MM.1S (cell line): ENCODE results near the gene IQCK.

Source experiments
- DNase-seq: peaks from one replicate; pipeline ENCODE4 v3.0.0-alpha.2; 2015
- H2AFZ ChIP-seq: fragments of 300-600 bp; sonication (generic); 2 replicates; pipeline ENCODE4 v1.6.0; 2016; ENCODE audit warnings: antibody characterized with exemption, low read length
- H3F3A ChIP-seq: fragments of 300-600 bp; sonication (generic); 2 replicates; pipeline ENCODE4 v1.6.1; 2016; ENCODE audit warnings: mild to moderate bottlenecking, antibody characterized with exemption, low read length, moderate library complexity, mixed read lengths; ENCODE audit not compliant: insufficient read depth
- H3K27ac ChIP-seq: fragments of 300-600 bp; sonication (generic); 2 replicates; pipeline ENCODE4 v1.5.1; 2016; ENCODE audit warnings: mild to moderate bottlenecking, low read length
- H3K27me3 ChIP-seq: fragments of 300-600 bp; sonication (generic); replicated peaks from 2 replicates; pipeline ENCODE4 v1.6.0; 2016; ENCODE audit warnings: low read length; ENCODE audit not compliant: insufficient read depth
- H3K36me3 ChIP-seq: fragments of 300-600 bp; sonication (generic); replicated peaks from 2 replicates; pipeline ENCODE4 v1.6.1; 2016; ENCODE audit warnings: mild to moderate bottlenecking, low read length, mixed read lengths; ENCODE audit not compliant: insufficient read depth
- H3K4me1 ChIP-seq: fragments of 300-600 bp; sonication (generic); 2 replicates; pipeline ENCODE4 v1.6.1; 2016; ENCODE audit warnings: low read length, mixed read lengths
- H3K4me2 ChIP-seq: fragments of 300-600 bp; sonication (generic); 2 replicates; pipeline ENCODE4 v1.6.0; 2016; ENCODE audit warnings: low read depth, low read length
- H3K4me3 ChIP-seq: fragments of 300-600 bp; sonication (generic); 2 replicates; pipeline ENCODE4 v1.5.1; 2016; ENCODE audit warnings: low read length, mixed read lengths
- H3K79me2 ChIP-seq: fragments of 300-600 bp; sonication (generic); 2 replicates; pipeline ENCODE4 v1.6.1; 2016; ENCODE audit warnings: mixed run types, low read length, mixed read lengths
- H3K9ac ChIP-seq: fragments of 300-600 bp; sonication (generic); 2 replicates; pipeline ENCODE4 v1.6.1; 2016; ENCODE audit warnings: low read length, mixed read lengths
- H3K9me2 ChIP-seq: fragments of 300-600 bp; sonication (generic); replicated peaks from 2 replicates; pipeline ENCODE4 v1.6.1; 2016; ENCODE audit warnings: mild to moderate bottlenecking, low read length, mixed read lengths; ENCODE audit not compliant: insufficient read depth
- H3K9me3 ChIP-seq: fragments of 300-600 bp; sonication (generic); replicated peaks from 2 replicates; pipeline ENCODE4 v1.6.1; 2016; ENCODE audit warnings: mild to moderate bottlenecking, low read length, mixed read lengths; ENCODE audit not compliant: insufficient read depth
- H4K20me1 ChIP-seq: fragments of 300-600 bp; sonication (generic); 2 replicates; pipeline ENCODE4 v1.6.1; 2016; ENCODE audit warnings: mild to moderate bottlenecking, low read length, moderate library complexity, mixed read lengths; ENCODE audit not compliant: insufficient read depth
- CTCF ChIP-seq: fragments of 300-600 bp; sonication (generic); IDR thresholded peaks from 2 replicates; pipeline ENCODE4 v1.5.1; 2016; ENCODE audit warnings: antibody characterized with exemption, low read length, mixed read lengths
- EZH2 ChIP-seq: fragments of 300-600 bp; sonication (generic); optimal IDR thresholded peaks from 2 replicates; pipeline ENCODE3; 2017; ENCODE audit warnings: low read depth, mild to moderate bottlenecking, antibody characterized with exemption, low read length, mixed read lengths
- EZH2phosphoT487 ChIP-seq: fragments of 300-600 bp; sonication (generic); IDR thresholded peaks from 2 replicates; pipeline ENCODE4 v1.6.1; 2018; ENCODE audit warnings: antibody characterized with exemption, low read length

Gene IQCK

GRCh38 chr16:19708296-19709205, 9.5 kb upstream of the IQCK start:
- Histone ChIP-seq H3K36me3 (no peaks in the 10 kb centered on the region), H3K79me2 (no peaks in the 10 kb centered on the region), H3F3A (no peaks in the 10 kb centered on the region), H2AFZ (no peak overlapping the region), H4K20me1 (no peaks in the 10 kb centered on the region), H3K9me2 (no peaks in the 10 kb centered on the region), H3K4me3 (no peak overlapping the region), H3K27me3 (no peaks in the 10 kb centered on the region), H3K27ac (no peak overlapping the region), H3K4me2 (no peak overlapping the region), H3K9me3 (no peaks in the 10 kb centered on the region), H3K4me1 (no peaks in the 10 kb centered on the region), H3K9ac (no peak overlapping the region)
- DNase-seq, result no peak
- TF ChIP-seq CTCF (no peak), EZH2phosphoT487 (no peak), EZH2 (no peak)

- H3F3A ChIP-seq, result no peaks in the 10 kb centered on the region
- H3K79me2 ChIP-seq, result peaks cover 6% of the 10 kb centered on the region; the same call in 1 of the 2 replicates
- no peak overlapping the region for H3K4me2 ChIP-seq
- H3K9ac ChIP-seq, result no peak overlapping the region
- no peaks in the 10 kb centered on the region for H3K4me1 ChIP-seq
- H3K27me3 ChIP-seq, result no peaks in the 10 kb centered on the region
- no peak for TF ChIP-seq CTCF
- no peak for TF ChIP-seq EZH2
- no peak for TF ChIP-seq EZH2phosphoT487
- no peak for DNase-seq
- no peaks in the 10 kb centered on the region for H4K20me1 ChIP-seq
- H3K27ac ChIP-seq, result no peak overlapping the region
- no peaks in the 10 kb centered on the region for H3K9me3 ChIP-seq
- no peaks in the 10 kb centered on the region for H3K9me2 ChIP-seq
- no peak overlapping the region for H3K4me3 ChIP-seq
- no peak overlapping the region for H2AFZ ChIP-seq
- H3K36me3 ChIP-seq, result peaks cover 5% of the 10 kb centered on the region; the same call in 1 of the 2 replicates
Observed at GRCh38 chr16:19709381-19710136, 8.5 kb upstream of the IQCK start.

- Histone ChIP-seq H3K27me3 (no peaks in the 10 kb centered on the region), H3K9me3 (no peaks in the 10 kb centered on the region), H3K79me2 (peaks cover 14% of the 10 kb centered on the region), H3F3A (no peaks in the 10 kb centered on the region), H2AFZ (no peak overlapping the region), H3K9me2 (no peaks in the 10 kb centered on the region), H4K20me1 (no peaks in the 10 kb centered on the region), H3K27ac (no peak overlapping the region), H3K9ac (no peak overlapping the region), H3K36me3 (peaks cover 6% of the 10 kb centered on the region; the same call in 1 of the 2 replicates), H3K4me3 (no peak overlapping the region), H3K4me2 (no peak overlapping the region), H3K4me1 (no peaks in the 10 kb centered on the region)
- no peak for DNase-seq
- no peak for TF ChIP-seq EZH2
- TF ChIP-seq EZH2phosphoT487, result no peak
Observed at GRCh38 chr16:19710191-19710908, 7.7 kb upstream of the IQCK start.
